Activated T-cell treated with anti-CD3 and anti-CD28 coated beads for 1 hour (primary cell): Measurements from ENCODE around the gene OTOP1.
"Not testable (repeated sequence)": the region's sequence is repeated elsewhere in the genome, so short reads cannot be mapped to it uniquely, and the experiment has no call there.

ENCODE experiments used
- DNase-seq: peaks from one replicate; pipeline ENCODE4 v3.0.0-alpha.2; 2020; ENCODE audit warnings: low read depth

Gene OTOP1

DNA sequence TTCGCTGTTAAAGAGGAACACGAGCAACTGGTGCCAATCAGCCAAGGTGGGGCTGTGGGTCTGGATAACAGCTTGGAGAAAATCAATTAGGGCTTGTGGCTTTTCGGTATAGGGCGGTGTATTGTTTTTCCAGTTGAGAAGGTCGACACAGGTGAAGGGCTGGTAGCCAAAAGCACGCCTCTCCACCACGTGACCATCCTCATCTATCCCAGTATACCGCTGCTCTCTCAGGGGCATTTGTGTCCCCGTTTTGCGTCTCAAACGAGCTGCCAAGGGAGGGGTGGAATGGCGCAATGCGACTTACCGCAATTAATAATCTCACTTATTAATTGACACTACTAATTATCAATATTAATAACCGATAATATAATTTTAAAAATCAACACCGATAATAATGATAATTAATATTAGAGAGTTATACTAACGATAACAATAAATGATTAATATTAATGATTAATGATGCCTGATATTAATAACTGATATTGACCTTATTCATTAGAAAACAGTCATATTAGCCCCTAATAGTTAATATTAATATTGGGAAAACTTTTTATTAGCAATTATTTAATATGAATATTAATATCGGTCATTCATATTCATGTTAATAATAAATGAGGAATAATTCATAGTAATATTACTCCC lies 62.1 kb downstream of the OTOP1 start:
- DNase-seq: not testable (repeated sequence)

DNA sequence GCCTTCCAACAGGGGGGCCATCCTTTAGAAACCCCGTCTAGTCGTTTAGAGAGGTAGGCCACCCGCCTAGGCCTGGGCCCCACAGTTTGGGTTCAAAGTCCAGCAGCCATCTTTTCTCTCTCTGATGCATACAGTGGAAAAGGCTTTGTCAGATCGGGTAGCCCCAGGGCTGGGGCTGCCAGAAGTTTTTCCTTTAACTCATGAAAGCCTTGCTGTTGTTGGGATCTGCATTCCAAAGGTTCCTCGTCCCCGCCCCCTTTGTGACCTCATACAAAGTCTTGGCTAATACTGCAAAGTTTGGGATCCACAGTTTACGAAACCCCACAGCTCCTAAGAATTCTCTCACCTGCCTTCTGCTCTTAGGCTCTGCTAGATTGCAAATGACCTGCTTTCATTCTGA lies 64.5 kb downstream of the OTOP1 start:
- DNase-seq: not testable (repeated sequence)

DNA sequence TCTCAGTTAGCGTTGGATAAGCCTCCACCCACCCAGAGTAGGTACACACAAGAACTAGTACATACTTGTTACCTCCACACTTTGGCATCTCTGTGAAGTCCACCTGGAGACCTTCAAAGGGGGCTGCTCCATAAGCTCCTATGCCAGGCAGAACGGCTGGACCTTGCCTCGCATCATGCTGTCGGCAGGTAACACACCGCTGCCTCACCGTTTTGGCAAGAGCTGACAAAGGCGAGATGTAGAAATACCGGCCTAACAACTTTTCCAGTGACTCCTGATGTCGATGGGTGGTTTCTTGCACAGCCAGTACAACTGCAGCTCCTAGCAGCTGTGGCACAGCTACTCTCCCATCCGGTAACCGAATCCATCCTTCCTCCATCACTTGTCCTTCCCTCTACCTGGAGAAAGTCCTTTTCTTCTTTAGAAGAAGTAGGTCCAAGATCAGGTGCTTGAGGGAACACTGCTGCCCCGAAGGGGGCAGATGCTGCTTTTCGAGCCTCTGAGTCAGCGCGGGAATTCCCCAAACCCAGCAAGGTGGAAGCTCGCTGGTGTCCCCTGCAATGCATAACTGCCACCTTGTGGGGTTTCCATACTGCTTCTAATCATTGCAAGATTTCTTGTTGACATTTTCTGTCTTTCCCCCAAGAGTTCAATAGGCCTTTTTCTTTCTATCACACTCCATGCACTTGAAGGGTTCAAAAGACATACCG lies 65.6 kb downstream of the OTOP1 start:
- DNase-seq: not testable (repeated sequence)

DNA sequence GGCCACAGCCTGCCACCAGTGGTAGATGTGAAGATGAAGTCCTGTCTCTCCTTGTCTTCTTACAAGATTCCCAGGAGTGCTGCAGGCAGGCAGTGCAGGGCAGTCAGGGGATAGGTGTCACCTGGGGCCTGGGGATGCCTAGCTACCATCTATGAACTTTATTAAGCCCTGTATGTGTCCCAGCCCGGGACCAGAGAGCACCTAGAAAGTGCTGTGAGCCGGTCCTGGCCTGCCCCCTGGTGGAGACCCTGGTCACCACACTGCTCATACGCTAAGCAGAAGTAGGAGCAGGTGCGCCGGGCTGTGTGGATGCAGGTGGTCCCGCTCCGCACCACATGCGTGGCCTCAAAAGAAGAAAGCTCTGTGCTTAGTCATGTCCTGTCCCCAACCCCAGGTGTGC lies 81.1 kb downstream of the OTOP1 start:
- not testable (repeated sequence) for DNase-seq

DNA sequence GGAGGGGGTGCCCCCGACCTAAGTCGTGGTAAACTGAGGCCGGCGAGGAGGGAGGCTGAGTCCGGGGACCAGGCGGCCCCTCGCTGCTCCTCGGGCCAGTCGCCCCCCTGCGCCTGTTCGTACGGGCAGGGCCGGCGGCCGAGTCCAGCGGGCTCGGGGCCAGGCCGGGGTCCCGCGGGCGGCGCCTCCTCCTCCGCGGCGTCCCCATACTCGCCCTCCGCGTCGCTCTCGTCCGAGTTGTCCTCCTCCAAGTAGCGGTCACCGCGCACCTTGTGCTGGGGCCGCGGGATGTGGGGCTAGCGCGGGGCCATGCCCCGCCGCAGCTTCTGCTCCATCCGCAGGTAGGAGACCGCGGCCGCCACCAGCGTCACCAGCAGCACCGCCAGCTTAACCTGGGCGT lies 83.4 kb downstream of the OTOP1 start:
- DNase-seq: not testable (repeated sequence)

DNA sequence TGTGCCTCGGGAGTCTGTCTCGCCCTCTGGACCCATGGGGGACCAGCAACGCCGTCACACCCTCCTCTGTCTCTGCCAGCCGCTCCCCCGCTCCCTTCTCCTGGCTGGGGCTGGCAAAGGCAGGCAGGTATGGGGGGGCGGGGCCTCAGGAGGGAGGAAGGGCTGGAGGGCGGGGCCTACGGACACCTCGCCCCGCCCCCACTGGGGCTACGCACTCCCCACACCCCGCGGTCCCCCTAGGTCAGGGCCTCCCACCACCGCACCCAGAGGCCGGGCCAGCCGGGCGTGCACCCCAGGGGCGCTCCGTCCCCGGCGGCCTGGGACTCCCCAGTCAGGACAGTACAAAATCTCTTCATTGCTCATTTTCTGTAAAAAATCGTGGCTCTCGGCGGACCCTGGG lies 84.0 kb downstream of the OTOP1 start:
- not testable (repeated sequence) for DNase-seq

DNA sequence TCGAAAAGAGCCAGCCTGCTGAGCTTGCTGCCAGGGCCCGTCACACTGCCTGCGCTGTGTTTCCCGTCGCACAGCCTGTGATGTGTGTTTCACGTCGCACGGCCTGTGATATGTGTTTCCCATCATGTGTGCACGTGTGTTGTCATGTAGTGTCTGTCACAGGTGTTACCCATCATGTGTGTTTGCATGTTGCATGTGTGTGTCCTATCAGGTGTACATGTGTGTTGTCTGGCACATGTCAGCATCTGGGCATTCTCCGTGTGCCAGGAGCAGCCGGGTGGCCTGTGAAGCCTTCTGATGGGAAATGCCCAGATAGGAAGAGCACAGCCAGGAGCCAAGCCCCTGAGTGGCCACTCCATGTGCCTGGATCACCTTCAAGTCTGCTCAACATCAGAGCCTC lies 85.5 kb downstream of the OTOP1 start:
- DNase-seq: not testable (repeated sequence)
